HK-2 (cell line): Measurements from ENCODE around the gene ILDR1.
"Not testable (repeated sequence)": the region's sequence is repeated elsewhere in the genome, so short reads cannot be mapped to it uniquely, and the experiment has no call there.

Experiments used
- DNase-seq: peaks from one replicate; pipeline ENCODE4 v3.0.0-alpha.2; 2018; ENCODE audit not compliant: unreplicated experiment

The ILDR1 gene

DNA sequence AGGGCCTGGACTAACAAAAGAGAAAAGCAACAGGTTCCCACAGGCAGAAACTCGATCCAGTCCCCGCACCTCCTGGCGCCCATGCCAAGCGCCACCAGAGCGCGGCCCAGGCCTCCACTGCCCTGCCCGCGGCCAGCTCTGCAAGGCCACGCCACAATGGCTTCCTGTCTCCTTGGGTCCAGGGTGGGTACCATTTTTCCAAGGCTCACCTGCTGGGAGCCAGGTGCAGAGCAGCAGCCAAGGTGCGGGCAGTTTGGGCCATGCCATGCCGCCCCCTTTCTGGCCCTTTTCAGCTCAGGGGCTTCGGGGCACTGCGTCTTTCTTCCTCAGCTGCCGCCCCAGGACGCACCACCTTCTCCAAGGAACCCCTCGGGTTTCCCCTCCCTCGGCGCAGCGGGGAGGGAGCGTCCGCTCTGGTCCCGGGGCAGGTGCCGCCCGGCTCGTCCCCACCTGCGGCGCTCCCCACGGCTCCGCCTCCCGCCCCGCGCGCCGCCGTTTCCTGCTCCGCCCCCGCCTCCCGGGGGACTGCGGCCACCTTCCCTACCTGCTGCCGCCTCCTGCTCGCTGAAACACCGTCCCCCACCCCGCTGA lies at the start of gene ILDR1:
TSS of gene ILDR1 (minus strand) at position 437 of the 591 bp plus-strand sequence. CDS start at position 267, 170 bp downstream.
- DNase-seq, result peak; percentile 14

DNA sequence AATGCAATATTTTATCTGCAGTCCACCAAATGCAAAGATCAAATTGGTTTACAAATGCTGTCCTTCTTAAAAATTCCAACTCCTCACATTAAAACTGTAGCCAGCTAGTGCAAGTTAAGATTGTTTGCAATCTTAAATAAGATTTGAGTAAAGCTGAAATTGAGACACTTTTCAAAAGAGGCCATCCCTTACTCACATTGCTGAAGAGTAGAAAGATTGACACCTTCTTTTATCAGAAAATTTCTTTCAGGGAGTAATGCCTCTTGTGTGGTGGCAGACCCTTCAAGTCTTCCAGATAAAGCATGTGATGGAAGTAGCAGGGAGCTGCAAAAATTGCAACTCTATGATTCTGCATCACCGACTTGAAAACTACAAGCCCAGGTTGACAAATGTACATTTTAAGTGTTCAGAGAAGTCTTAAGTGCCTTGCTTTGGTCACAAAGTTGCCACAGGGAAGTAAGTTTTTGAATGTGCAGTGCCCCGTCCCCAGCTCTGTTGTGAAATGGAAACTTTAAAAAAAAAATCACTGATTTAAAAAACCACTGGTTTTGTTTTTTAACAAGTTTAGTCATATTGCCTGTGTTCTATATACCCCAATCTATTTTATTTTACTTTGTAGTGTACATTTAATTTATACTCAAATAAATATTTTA lies 45.7 kb upstream of the ILDR1 start:
- no peak for DNase-seq

DNA sequence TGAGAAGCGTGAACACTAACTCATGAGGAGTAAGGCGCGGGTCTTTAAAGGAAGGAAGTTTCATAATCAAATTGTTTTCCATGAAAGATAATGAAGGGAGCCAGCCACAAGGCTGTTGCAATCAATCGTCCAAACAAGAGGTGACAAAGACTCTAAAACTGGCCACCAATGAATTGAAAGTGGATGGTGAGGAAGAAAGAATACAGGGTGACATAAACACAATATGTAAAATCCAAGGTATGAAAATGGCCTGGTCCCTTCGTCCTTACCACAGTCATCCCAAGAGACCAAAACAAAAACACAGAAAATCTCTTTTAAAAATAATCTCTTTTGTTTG lies 45.1 kb upstream of the ILDR1 start:
- DNase-seq, result no peak

- DNase-seq, result no peak
These were observed 44.5 kb upstream of the ILDR1 start for GRCh38 chr3:122066331-122067213.

GRCh38 chr3:122064326-122064725 lies 42.3 kb upstream of the ILDR1 start:
- no peak for DNase-seq

- no peak for DNase-seq
These were observed 41.9 kb upstream of the ILDR1 start for GRCh38 chr3:122063908-122064307.

GRCh38 chr3:122060040-122060698 lies 38.1 kb upstream of the ILDR1 start:
- no peak for DNase-seq

GRCh38 chr3:122058294-122058693 lies 36.2 kb upstream of the ILDR1 start:
- no peak for DNase-seq

DNA sequence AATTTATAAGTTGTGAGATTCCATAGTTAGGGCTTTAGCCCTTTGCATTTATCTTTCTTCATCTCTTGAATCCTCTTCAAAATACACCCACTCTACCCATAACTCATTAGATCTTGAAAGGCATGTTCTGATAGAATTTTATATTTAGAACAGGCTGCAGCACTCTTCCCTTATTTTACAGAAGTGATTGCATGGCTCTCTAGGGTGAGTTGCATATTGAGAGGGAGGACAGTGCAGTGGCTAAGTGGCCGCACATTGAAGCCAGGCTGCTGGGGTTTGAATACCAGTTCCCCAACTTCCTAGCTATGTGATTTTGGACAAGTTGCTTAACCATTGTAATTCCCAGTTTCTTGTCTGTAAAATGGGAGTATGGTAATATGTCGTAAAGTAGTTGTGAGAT lies 35.6 kb upstream of the ILDR1 start:
- no peak for DNase-seq

GRCh38 chr3:122055215-122055614 lies 33.2 kb upstream of the ILDR1 start, which contains the start of gene CD86:
TSS of gene CD86 (plus strand) at chr3:122055362. CDS start at chr3:122055490, 128 bp downstream.
- DNase-seq, result no peak

GRCh38 chr3:122052968-122053367 lies 30.9 kb upstream of the ILDR1 start:
- no peak for DNase-seq

DNA sequence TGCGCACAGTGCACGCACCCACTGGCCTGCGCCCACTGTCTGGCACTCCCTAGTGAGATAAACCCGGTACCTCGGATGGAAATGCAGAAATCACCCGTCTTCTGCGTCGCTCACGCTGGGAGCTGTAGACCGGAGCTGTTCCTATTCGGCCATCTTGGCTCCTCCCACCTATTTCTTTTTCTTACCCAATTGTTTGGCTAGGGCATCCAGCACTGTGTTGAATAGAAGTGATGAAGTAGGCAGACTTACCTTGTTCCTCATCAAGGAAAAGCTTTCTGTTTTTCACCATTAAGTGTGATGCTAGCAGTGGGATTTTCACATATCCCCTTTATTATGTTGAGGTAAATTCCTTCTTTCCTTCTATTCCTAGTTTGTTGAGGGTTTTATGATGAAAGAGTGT lies 25.7 kb upstream of the ILDR1 start:
- DNase-seq, result not testable (repeated sequence)

DNA sequence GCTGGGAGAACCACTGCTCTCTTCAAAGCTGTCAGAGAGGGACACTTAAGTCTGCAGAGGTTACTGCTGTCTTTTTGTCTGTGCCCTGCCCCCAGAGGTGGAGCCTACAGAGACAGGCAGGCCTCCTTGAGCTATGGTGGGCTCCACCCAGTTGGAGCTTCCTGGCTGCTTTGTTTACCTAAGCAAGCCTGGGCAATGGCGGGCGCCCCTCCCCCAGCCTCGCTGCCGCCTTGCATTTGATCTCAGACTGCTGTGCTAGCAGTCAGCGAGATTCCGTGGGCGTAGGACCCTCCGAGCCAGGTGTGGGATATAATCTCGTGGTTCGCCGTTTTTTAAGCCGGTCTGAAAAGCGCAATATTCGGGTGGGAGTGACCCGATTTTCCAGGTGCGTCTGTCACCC lies 25.2 kb upstream of the ILDR1 start:
- not testable (repeated sequence) for DNase-seq

GRCh38 chr3:122033023-122033422 lies 11.0 kb upstream of the ILDR1 start:
- no peak for DNase-seq

DNA sequence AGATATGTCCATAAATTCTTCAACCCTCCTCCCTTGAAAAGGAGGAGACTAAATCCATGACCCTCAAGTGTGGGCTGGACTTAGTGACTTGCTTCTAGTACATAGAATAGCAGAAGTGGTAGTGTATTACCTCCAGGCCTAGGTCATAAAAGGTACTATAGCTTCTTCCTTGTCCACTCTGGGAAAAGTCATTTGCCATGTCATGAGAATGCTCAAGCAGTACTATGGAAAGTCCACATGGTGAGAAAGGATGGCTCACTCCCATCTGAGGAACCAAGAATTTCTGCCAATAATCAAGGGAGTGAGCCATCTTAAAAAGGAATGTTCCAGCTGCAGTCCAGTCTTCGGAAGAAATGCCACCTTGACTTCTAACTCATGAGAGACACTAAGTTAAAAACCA lies 10.5 kb upstream of the ILDR1 start:
- no peak for DNase-seq

DNA sequence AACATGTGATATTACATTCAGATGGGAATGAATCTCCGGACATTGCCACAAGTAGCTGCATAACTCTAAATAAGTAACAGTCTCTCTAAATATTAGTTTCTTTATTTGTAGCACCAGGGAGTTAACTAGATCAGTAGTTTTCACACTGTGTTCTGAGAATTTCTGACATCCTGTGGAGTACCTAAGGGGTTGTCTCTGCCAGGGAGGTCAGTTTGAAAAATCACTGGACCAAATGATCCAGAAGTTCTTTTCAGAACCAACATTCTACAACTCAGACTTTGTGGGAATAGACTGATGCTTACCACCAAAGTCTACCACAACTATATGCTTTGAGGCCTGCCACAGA lies 9.0 kb upstream of the ILDR1 start:
- no peak for DNase-seq

DNA sequence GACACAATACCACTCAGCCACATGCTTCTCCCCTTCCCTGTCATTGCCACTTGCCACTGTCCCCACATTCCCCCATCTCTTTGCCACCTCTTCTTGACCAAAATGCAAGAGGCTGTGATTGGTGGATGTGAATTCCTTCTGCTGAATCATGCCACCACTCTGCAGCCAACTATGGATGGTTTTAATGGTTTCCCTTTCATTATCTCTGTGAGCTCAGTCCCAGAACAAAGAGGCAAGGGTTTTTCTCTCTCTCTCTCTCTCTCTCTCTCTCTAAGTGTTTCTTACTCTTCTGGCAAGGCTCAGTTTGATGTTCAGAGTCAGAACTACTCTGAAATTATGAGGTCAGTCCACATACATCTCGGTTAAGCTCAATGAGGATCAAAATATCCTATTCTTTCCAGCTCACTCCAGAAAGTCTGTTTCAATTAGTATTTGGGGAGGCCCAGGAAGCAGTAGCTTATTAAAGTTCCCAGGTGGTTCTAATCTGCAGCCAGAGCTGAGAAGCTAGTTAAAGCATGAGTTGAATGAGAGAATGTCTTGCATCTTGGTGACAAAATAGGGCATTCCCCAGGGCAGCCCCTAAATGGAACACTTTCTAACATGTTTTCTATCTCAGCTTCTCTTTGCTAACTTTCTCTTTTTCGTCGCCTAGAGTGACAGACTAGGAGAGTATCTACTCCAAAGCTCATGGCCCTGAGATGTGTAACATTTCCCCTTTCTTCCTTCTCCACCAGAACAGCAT lies 8.5 kb upstream of the ILDR1 start:
- no peak for DNase-seq

DNA sequence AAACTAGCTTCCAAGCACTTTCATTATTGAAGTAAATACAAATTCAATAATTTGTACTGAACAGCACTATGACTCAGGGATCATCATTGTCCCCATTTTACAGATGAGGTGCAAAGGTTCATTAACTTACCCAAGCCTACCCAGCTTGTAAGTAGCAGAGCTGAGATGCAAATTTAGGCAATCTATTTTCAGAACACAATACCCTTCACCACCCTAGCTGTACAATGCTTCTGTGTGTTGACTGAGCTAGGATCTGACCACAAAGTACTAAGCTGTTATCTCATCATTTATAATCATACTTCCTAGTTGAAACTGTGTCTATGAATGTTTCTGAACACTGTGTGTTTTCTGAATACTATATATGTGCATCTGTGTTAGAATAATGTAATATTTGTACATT lies 3.2 kb upstream of the ILDR1 start:
- no peak for DNase-seq

- no peak for DNase-seq
These were observed 2.8 kb upstream of the ILDR1 start for GRCh38 chr3:122024800-122025199.

DNA sequence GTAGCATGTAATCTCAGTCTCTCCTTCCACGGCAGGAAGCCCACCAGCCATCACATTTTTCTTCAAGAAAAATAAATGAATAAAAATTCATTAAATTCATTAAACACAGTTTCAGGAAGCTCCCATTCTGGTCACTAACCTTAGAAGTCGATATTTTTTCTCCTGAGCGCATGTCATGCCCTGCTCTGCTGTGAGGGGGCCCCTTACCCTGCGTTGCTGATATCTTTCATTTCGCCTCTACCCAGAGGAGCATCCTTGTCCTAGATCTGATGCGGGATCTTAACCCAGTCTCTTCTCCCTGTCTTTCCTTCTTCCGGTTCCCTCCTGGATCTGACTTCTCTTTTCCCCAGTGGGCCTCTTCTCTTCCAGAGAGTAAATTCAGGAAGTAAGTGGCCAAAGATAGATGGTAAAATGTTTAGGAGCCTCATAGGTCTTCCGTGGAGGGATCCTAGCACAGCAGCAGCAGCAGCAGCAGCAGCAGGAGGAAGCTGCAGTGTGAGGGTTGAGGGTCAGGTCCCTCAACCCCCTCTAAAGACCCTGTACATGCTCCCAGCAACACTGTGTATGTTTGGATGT lies 1.4 kb upstream of the ILDR1 start:
- no peak for DNase-seq

- no peak for DNase-seq
These were observed 1.0 kb downstream of the ILDR1 start for GRCh38 chr3:122021037-122021436.
